Ovary (tissue), 3 donors: ENCODE measurements around the gene UBR1.

ENCODE experiments used
- EP300 ChIP-seq: sonication (generic); formaldehyde crosslinking; IDR thresholded peaks from one replicate; pipeline ENCODE4 v1.6.1; 2017; ENCODE audit warnings: antibody characterized with exemption
- POLR2A ChIP-seq: fragments of 450-650 bp; IDR thresholded peaks from one replicate; pipeline ENCODE4 v1.6.1; 2017; ENCODE audit warnings: antibody characterized with exemption, mild to moderate bottlenecking, moderate library complexity
- TF ChIP-seq, protein P1 (sequence below), 3 donors: fragments of 450-650 bp in 2 of 3; fragments of 200-600 bp in 1 of 3; IDR thresholded peaks; one replicate each; pipeline versions ENCODE4 v1.5.1 to v1.8.0; 2016 to 2022; ENCODE audit warnings: antibody characterized with exemption in 3 of 3, mild to moderate bottlenecking in 1 of 3
- donor health status: DM: no; HTN: no; CAD: no.

DNA sequence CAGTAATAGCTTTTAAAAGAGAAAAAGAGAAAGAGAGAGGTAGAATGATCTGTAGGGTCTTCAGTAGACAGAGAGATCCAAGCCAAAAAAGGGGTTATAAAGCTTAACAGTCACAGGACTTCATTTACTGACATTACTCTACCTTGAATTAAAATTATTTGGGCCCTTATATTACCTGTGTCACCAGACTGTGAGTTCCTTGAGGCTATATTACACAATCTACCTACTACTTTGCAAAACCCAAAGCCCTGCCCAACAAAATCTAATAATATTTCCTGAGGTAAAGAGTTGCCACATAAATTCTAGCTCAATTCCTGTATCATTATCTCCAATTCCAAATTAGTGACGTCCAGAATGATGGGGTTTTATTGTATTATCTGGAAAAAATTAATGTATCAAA lies 1.9 kb downstream of the UBR1 start:
- TF ChIP-seq, protein P1, sequence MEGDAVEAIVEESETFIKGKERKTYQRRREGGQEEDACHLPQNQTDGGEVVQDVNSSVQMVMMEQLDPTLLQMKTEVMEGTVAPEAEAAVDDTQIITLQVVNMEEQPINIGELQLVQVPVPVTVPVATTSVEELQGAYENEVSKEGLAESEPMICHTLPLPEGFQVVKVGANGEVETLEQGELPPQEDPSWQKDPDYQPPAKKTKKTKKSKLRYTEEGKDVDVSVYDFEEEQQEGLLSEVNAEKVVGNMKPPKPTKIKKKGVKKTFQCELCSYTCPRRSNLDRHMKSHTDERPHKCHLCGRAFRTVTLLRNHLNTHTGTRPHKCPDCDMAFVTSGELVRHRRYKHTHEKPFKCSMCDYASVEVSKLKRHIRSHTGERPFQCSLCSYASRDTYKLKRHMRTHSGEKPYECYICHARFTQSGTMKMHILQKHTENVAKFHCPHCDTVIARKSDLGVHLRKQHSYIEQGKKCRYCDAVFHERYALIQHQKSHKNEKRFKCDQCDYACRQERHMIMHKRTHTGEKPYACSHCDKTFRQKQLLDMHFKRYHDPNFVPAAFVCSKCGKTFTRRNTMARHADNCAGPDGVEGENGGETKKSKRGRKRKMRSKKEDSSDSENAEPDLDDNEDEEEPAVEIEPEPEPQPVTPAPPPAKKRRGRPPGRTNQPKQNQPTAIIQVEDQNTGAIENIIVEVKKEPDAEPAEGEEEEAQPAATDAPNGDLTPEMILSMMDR (IDR thresholded peaks at IDR 0.05): no peak
- no peak for TF ChIP-seq EP300
- TF ChIP-seq POLR2A: no peak
